Gastrocnemius medialis (tissue), 4 donors: ENCODE data around the gene GTSE1. TPM values are rescaled to one million over a fixed set of nuclear protein-coding genes. Genes with fewer than 3 reads are reported as not detected.
A peak's percentile ranks its signal among the peaks of the same experiment; 100 is the strongest.

Source experiments
- ATAC-seq, 2 donors: fragments of 150-250 bp; one replicate each; pipeline ENCODE4 v1.9.1; 2016
- DNase-seq, 2 donors: peaks; one replicate each; pipeline ENCODE4 v3.0.0-alpha.2; 2019
- H3K27ac ChIP-seq, 4 donors: fragments of 200-600 bp; sonication (generic); 1 replicate in 1 of 4; 2 replicates in 3 of 4; pipeline ENCODE4 v1.5.1; 2016 to 2018; ENCODE audit warnings: mild to moderate bottlenecking in 2 of 4, moderate library complexity in 1 of 4
- H3K27me3 ChIP-seq, 3 donors: fragments of 200-600 bp; sonication (generic) in 2 of 3; 1 replicate in 1 of 3; 2 replicates in 2 of 3; pipeline versions ENCODE4 v1.5.1 to v1.6.0; 2016 to 2019; ENCODE audit warnings: mild to moderate bottlenecking in 1 of 3, moderate library complexity in 1 of 3
- H3K36me3 ChIP-seq, 2 donors: fragments of 200-600 bp; sonication (generic) in 1 of 2; one replicate each; pipeline ENCODE4 v1.5.1; 2017 to 2018
- H3K4me1 ChIP-seq, 2 donors: fragments of 200-600 bp; sonication (generic) in 1 of 2; one replicate each; pipeline ENCODE4 v1.5.1; 2016 to 2017; ENCODE audit warnings: mild to moderate bottlenecking in 2 of 2
- H3K4me3 ChIP-seq, 4 donors: fragments of 200-600 bp; sonication (generic) in 3 of 4; 1 replicate in 1 of 4; 2 replicates in 3 of 4; pipeline ENCODE4 v1.5.1; 2016 to 2019; ENCODE audit warnings: mild to moderate bottlenecking in 2 of 4
- H3K9me3 ChIP-seq, 3 donors: fragments of 200-600 bp; sonication (generic) in 2 of 3; 1 replicate in 1 of 3; 2 replicates in 2 of 3; pipeline ENCODE4 v1.5.1; 2016 to 2019
- POLR2A ChIP-seq, 2 donors: fragments of 450-650 bp; IDR thresholded peaks; one replicate each; pipeline ENCODE4 v1.6.1; 2017; ENCODE audit warnings: antibody characterized with exemption in 2 of 2, mild to moderate bottlenecking in 2 of 2, moderate library complexity in 2 of 2
- in situ Hi-C, 4 donors: fragments of 200-750 bp; cut with MboI; loops; one replicate each; pipeline versions ENCODE4 v1.15.0 to v1.8.0; 2017; ENCODE audit warnings: low sequenced_read_pairs in 4 of 4
- intact Hi-C: fragments of 100-400 bp; cut with DNase I; formaldehyde crosslinking; loops from one replicate; pipeline ENCODE4 v1.15.1; 2023; ENCODE audit warnings: low total_unique reads
- total RNA-seq, 4 donors: library from RNA; depleted of rRNA; stranded (reverse); fragments of >200 nt; gene quantifications; one replicate each; pipeline versions ENCODE4 v1.1.0 to v1.2.3, GENCODE V29; 2016
- TF ChIP-seq, protein P1 (sequence below), 5 experiments: fragments of 450-650 bp in 3 of 5; fragments of 200-600 bp in 2 of 5; sonication (generic) in 2 of 5; IDR thresholded peaks in 4 of 5; conservative IDR thresholded peaks in 1 of 5; 1 replicate in 4 of 5; 2 replicates in 1 of 5; pipeline ENCODE4 v1.5.1; 2016 to 2019; ENCODE audit warnings: antibody characterized with exemption in 5 of 5, mild to moderate bottlenecking in 3 of 5, moderate library complexity in 3 of 5

The GTSE1 gene
- total RNA-seq, 4 donors from 2014 or later, result 0.13 to 0.49 TPM; not detected in 2

GRCh38 chr22:46376908-46377524 is 80.3 kb downstream of the GTSE1 start:
- no peaks in the 10 kb centered on the region for H3K36me3 ChIP-seq
- ATAC-seq (peak in 1 of 2 donors; percentile 74), DNase-seq (no peak)
- H3K27me3 ChIP-seq, result no peaks in the 10 kb centered on the region
- TF ChIP-seq POLR2A (IDR thresholded peaks at IDR 0.05), result no peak
- TF ChIP-seq, protein P1, sequence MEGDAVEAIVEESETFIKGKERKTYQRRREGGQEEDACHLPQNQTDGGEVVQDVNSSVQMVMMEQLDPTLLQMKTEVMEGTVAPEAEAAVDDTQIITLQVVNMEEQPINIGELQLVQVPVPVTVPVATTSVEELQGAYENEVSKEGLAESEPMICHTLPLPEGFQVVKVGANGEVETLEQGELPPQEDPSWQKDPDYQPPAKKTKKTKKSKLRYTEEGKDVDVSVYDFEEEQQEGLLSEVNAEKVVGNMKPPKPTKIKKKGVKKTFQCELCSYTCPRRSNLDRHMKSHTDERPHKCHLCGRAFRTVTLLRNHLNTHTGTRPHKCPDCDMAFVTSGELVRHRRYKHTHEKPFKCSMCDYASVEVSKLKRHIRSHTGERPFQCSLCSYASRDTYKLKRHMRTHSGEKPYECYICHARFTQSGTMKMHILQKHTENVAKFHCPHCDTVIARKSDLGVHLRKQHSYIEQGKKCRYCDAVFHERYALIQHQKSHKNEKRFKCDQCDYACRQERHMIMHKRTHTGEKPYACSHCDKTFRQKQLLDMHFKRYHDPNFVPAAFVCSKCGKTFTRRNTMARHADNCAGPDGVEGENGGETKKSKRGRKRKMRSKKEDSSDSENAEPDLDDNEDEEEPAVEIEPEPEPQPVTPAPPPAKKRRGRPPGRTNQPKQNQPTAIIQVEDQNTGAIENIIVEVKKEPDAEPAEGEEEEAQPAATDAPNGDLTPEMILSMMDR (IDR thresholded peaks at IDR 0.05 in 4 of 5, conservative IDR thresholded peaks at IDR 0.05 in 1 of 5), result no peak
- no peak overlapping the region for H3K4me3 ChIP-seq
- intact Hi-C loops, result no loop called here
- H3K27ac ChIP-seq, result no peak overlapping the region
- in situ Hi-C loops, result loop anchor here in 1 of 4 donors (25.0 kb wide), 1 partner anchor 160 kb away; the partner anchor contains the start of gene CELSR1
- H3K4me1 ChIP-seq, result no peaks in the 10 kb centered on the region
- H3K9me3 ChIP-seq, result no peaks in the 10 kb centered on the region

DNA sequence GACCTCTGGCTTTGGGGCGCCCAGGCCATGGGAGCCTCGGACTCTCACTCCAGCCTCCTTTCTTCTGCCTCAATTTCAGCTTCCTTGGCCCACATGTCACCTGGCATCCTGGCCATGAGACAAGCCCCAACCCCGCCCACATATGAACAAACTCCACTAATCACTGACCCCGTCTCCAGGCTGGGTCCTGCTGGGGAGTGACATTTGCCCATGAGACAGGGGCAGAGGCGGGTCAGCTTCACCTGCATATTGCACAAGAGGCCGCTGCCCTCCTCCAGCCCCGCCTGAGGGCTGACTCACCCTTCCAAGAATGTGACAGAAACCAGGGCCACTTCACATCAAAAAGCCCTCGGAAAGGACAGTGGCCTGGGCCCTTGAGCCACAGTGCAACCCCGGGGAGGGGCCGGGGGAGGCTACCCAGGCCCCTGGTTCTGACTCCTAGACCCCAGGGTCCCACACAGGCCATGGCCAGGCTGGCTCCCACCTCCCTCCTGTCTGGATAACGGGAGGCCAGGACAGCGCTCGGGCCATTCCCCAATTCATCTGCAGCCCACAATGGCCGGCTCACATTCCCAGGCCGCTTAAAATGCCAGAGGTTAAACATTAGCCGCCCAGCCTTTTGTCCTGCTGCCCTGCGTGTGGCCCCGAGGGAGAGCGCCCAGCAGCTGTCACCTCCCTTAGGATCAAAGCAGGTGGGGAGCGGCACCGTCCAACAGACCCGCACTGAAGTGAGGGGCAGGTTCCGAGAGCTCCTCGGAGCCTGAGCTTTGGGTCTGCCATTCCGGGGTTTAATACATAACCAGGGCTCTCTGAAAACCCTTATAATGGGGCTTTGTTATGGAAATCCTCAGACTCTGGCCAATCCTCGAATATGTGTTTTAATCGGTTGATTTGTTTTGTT is 81.1 kb downstream of the GTSE1 start:
- Histone ChIP-seq H3K36me3 (no peaks in the 10 kb centered on the region), H3K9me3 (no peaks in the 10 kb centered on the region), H3K27ac (peak overlapping the region in 2 of 4 donors; percentile 27 to 30), H3K4me3 (no peak overlapping the region), H3K27me3 (no peaks in the 10 kb centered on the region), H3K4me1 (no peaks in the 10 kb centered on the region)
- DNase-seq (peak in 1 of 2 donors; percentile 61), ATAC-seq (peak in 1 of 2 donors; percentile 63)
- intact Hi-C loops, result no loop called here
- TF ChIP-seq, protein P1 (IDR thresholded peaks at IDR 0.05 in 4 of 5, conservative IDR thresholded peaks at IDR 0.05 in 1 of 5), result no peak
- no peak for TF ChIP-seq POLR2A (IDR thresholded peaks at IDR 0.05)
- in situ Hi-C loops, result loop anchor here in 1 of 4 donors (25.0 kb wide), 1 partner anchor 160 kb away; the partner anchor contains the start of gene CELSR1

DNA sequence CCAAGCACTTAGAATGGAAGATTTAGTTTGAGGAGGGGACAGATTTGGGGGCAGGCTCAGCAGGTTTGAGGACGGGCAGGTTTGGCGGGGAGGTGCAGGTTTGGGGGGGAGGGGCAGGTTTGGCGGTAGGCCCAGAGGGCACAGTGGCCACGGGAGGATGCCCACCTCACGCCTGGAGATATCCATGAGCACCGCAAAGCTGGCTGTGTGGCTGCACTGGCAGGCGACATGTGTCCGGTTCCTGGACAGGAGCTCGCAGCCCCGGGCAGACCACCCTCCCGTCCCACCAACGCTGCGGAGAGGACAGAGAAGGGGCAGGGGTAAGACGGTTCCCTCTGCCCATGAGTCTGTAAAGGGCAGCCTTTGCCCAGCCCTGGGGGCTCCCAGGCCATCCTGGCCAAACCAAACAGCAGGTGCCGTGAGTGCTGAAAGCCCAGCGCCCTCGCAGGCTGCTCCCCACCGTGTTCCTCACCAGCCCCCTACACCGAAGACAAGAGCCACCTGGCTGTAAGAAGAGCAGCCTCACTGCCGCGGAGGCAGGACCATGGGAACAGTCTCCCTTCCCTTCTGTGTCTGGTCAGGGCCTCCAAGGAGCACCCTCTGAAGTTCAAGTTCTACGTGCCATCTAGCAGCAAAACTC is 81.9 kb downstream of the GTSE1 start:
- no peaks in the 10 kb centered on the region for H3K4me1 ChIP-seq
- in situ Hi-C loops (loop anchor here in 1 of 4 donors (25.0 kb wide), 1 partner anchor 159 kb away; the partner anchor contains the start of gene CELSR1), intact Hi-C loops (no loop called here)
- no peaks in the 10 kb centered on the region for H3K9me3 ChIP-seq
- no peak overlapping the region for H3K27ac ChIP-seq
- H3K36me3 ChIP-seq, result no peaks in the 10 kb centered on the region
- DNase-seq, result no peak
- H3K27me3 ChIP-seq, result no peaks in the 10 kb centered on the region
- no peak for ATAC-seq
- TF ChIP-seq, protein P1 (IDR thresholded peaks at IDR 0.05 in 4 of 5, conservative IDR thresholded peaks at IDR 0.05 in 1 of 5), result no peak
- TF ChIP-seq POLR2A (IDR thresholded peaks at IDR 0.05), result no peak
- no peak overlapping the region for H3K4me3 ChIP-seq

DNA sequence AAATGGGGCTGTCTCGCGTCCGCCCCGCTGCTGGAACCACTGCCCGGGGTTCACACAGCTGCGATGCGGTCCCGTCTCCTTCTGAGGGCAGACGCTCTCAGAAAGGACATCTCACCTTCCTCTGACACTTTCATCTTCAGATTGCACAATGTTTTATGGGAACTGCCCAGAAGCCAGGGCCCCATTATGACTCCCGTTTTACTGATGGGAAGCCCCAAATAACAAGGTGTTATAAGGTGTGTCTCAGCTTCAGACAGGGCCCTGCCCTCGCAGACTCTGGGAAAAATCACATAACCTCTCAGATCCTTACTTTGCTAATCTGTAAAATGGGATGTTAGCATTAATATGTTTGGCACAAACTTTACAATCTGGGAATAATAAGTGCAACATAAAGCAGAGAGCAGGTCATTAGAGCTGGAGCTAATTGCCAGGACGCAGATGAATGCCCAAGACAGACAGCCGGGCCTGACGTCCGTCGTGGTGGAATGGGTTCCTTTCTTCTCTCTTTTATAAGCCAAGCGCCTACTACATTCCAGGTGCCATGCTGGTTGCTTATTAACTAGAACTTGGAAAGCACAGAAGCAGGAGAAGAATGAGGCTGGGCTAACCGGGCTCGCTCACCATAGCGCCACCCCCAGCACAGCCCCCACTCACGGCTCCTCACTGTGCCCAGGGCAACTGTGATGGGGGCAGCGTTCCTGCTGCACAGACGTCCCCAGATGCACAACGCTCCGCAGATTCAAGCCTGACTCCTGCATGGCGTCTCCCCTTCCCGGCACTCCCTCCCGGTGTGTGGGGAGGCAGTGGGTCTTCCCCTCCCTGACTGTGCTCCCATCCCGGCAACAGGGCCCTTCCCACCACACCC is 82.6 kb downstream of the GTSE1 start:
- in situ Hi-C loops, result loop anchor here in 1 of 4 donors (25.0 kb wide), 1 partner anchor 158 kb away; the partner anchor contains the start of gene CELSR1
- intact Hi-C loops, result no loop called here

More for the DNA sequence above, 82.6 kb downstream of the GTSE1 start:
- Histone ChIP-seq H3K27me3 (no peaks in the 10 kb centered on the region), H3K4me3 (no peak overlapping the region), H3K4me1 (no peaks in the 10 kb centered on the region), H3K36me3 (no peaks in the 10 kb centered on the region), H3K9me3 (no peaks in the 10 kb centered on the region), H3K27ac (no peak overlapping the region)
- no peak for TF ChIP-seq POLR2A (IDR thresholded peaks at IDR 0.05)
- TF ChIP-seq, protein P1 (IDR thresholded peaks at IDR 0.05 in 4 of 5, conservative IDR thresholded peaks at IDR 0.05 in 1 of 5), result no peak
- DNase-seq, result no peak
- no peak for ATAC-seq
